BE2C (cell line): Measurements from ENCODE around the gene AKT1.

Experiments used
- DNase-seq: peaks from one replicate; pipeline ENCODE4 v3.0.0-alpha.2; 2020
- H3K27me3 ChIP-seq: fragments of 250-450 bp; sonication (Bioruptor Pico); 2 replicates; pipeline ENCODE4 v1.5.1; 2020; ENCODE audit warnings: mild to moderate bottlenecking
- H3K36me3 ChIP-seq: fragments of 250-450 bp; sonication (Bioruptor Pico); 2 replicates; pipeline ENCODE4 v1.5.1; 2020; ENCODE audit warnings: mild to moderate bottlenecking
- H3K4me1 ChIP-seq: fragments of 250-450 bp; sonication (Bioruptor Pico); 2 replicates; pipeline ENCODE4 v1.5.1; 2020
- H3K4me3 ChIP-seq: 2 replicates; pipeline ENCODE4 v1.5.1; 2011; ENCODE audit warnings: low read depth, low read length
- H3K9me3 ChIP-seq: fragments of 250-450 bp; sonication (Bioruptor Pico); 2 replicates; pipeline ENCODE4 v1.5.1; 2020
- TF ChIP-seq, protein P1 (sequence below): IDR thresholded peaks from 2 replicates; pipeline ENCODE4 v1.5.1; 2012; ENCODE audit warnings: mild to moderate bottlenecking, low read depth, low read length

AKT1 gene

DNA sequence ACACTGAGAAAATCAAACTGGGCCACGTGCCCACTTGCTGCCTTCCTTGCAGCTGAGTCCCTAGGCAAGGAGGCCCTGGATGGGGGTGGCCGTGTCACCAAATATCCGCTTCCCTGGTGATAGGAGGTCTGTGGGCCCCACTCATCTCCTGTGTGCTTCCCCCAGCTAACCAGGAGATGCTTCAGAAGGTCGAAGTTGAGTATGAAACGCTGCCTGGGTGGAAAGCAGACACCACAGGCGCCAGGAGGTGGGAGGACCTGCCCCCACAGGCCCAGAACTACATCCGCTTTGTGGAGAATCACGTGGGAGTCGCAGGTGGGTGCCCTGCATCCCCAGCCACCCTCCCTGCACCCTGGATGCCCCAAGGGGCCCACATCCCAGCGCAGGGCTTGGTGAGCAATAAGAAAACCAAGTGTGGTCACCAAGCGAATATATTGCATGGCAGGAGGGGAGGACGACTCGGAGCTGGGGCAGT, 49.4 kb downstream of the AKT1 start:
- no peaks in the 10 kb centered on the region for H3K27me3 ChIP-seq
- H3K9me3 ChIP-seq, result no peaks in the 10 kb centered on the region
- no peaks in the 10 kb centered on the region for H3K36me3 ChIP-seq
- H3K4me3 ChIP-seq, result no peak overlapping the region
- DNase-seq, result no peak
- no peaks in the 10 kb centered on the region for H3K4me1 ChIP-seq
- TF ChIP-seq, protein P1, sequence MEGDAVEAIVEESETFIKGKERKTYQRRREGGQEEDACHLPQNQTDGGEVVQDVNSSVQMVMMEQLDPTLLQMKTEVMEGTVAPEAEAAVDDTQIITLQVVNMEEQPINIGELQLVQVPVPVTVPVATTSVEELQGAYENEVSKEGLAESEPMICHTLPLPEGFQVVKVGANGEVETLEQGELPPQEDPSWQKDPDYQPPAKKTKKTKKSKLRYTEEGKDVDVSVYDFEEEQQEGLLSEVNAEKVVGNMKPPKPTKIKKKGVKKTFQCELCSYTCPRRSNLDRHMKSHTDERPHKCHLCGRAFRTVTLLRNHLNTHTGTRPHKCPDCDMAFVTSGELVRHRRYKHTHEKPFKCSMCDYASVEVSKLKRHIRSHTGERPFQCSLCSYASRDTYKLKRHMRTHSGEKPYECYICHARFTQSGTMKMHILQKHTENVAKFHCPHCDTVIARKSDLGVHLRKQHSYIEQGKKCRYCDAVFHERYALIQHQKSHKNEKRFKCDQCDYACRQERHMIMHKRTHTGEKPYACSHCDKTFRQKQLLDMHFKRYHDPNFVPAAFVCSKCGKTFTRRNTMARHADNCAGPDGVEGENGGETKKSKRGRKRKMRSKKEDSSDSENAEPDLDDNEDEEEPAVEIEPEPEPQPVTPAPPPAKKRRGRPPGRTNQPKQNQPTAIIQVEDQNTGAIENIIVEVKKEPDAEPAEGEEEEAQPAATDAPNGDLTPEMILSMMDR, result no peak

DNA sequence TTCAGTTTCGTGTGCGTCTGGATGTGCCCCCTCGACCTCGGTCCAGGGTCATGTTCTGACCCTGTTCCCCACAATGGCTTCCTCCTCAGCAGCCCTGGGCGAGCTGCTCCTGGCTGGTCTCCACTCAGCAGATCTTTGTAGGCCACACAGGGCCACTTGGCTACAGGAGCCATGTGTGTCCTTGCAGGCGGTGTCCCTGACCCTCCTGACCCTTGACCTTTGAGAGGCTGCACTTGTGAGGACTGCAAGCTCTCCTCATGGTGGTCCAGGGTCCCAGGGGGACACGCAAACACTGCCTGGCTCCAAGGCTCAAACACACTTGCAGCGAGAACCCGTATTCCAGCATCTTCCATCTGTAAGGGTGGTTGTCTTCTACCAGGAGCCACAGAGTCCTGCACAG, 50.1 kb downstream of the AKT1 start:
- H3K4me1 ChIP-seq, result no peaks in the 10 kb centered on the region
- H3K27me3 ChIP-seq, result no peaks in the 10 kb centered on the region
- no peaks in the 10 kb centered on the region for H3K9me3 ChIP-seq
- no peak for DNase-seq
- H3K4me3 ChIP-seq, result no peak overlapping the region
- no peaks in the 10 kb centered on the region for H3K36me3 ChIP-seq
- TF ChIP-seq, protein P1, result no peak

- Histone ChIP-seq H3K4me3 (no peak overlapping the region), H3K4me1 (no peaks in the 10 kb centered on the region), H3K9me3 (no peaks in the 10 kb centered on the region), H3K27me3 (no peaks in the 10 kb centered on the region), H3K36me3 (no peaks in the 10 kb centered on the region)
- DNase-seq, result no peak
- TF ChIP-seq, protein P1, result no peak
Observed at GRCh38 chr14:104744484-104744883, 51.1 kb downstream of the AKT1 start.

DNA sequence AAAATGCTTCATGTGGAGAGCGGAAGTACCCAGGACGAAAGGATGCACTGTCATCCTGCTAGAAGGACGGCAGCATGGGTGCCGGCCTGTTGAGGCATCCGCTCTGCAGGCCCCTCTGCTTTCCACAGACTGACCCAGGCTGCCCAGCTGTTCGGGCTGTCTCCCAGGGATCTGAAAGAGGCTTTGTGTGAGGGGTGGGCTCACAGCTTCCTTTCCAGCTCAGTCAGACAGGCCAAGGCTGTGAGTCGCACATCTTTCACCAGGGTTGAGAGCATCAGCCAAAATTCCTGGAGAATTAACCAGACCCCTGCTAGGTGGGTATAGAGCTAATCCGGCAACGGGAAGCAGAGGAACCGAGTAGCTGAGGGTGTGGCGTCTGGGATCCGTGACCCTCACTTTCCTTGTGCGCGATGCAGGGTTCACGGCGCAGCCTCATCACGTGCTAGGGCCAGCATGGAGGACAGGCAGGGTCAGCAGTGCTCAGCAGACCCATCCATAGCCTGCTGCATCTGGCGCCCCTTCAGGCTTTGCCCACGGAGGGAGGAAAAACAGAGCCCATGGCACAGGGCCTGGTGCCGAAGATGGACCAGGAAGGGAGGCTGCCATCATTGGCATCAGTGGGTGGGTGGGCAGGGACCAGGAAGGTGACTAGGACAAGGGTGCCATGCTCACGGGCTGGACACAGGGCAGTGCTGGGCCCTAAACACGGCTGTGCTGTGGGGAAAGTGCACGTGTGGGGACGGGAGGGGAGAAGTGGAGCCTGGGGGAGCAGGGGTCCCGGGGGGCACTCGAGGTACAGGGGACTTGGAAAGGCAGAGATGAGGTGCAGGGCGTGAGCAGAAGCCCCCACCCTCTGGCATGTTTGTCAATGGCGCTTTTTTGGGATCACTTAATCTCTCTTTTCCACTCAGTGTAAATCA, 51.8 kb downstream of the AKT1 start:
- no peaks in the 10 kb centered on the region for H3K4me1 ChIP-seq
- no peak overlapping the region for H3K4me3 ChIP-seq
- TF ChIP-seq, protein P1, result no peak
- DNase-seq, result no peak
- no peaks in the 10 kb centered on the region for H3K9me3 ChIP-seq
- no peaks in the 10 kb centered on the region for H3K36me3 ChIP-seq
- H3K27me3 ChIP-seq, result no peaks in the 10 kb centered on the region

GRCh38 chr14:104742586-104743455, 52.7 kb downstream of the AKT1 start:
- no peak overlapping the region for H3K4me3 ChIP-seq

More at GRCh38 chr14:104742586-104743455, 52.7 kb downstream of the AKT1 start:
- no peak for DNase-seq
- Histone ChIP-seq H3K9me3 (no peaks in the 10 kb centered on the region), H3K4me1 (no peaks in the 10 kb centered on the region), H3K27me3 (no peaks in the 10 kb centered on the region), H3K36me3 (no peaks in the 10 kb centered on the region)
- TF ChIP-seq, protein P1, result no peak
